Kidney tubule cell (primary cell): Measurements from ENCODE around the gene RAB7A.
"Not testable (repeated sequence)": the region's sequence is repeated elsewhere in the genome, so short reads cannot be mapped to it uniquely, and the experiment has no call there.

Source experiments
- DNase-seq: peaks from one replicate; pipeline ENCODE4 v3.0.0-alpha.2; 2018; ENCODE audit warnings: low spot score

The RAB7A gene

GRCh38 chr3:128815318-128816064, 89.5 kb downstream of the RAB7A start:
- no peak for DNase-seq

GRCh38 chr3:128818186-128818787, 92.3 kb downstream of the RAB7A start:
- DNase-seq, result no peak

- DNase-seq, result no peak
Observed at GRCh38 chr3:128820252-128820839, 94.4 kb downstream of the RAB7A start.

DNA sequence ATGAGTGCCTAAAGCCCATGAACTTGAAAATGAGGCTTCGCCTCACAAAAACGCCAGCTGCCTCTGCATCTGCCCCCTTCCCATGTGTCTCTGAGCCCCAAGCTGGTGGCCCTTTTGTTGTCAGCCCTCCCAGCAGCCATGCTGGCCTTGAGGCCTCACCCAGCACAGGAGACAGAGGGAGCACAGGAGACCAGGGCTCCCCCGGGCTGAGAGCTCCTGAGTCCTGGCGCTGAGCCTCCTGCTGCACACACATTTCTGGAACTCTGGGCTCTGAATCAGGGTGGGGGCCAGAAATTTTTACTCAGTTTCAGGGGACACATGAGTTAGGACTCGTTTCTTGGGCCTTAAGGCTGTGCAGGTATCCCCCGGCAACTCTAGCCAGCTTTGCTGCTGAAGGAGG, 97.0 kb downstream of the RAB7A start:
- no peak for DNase-seq

DNA sequence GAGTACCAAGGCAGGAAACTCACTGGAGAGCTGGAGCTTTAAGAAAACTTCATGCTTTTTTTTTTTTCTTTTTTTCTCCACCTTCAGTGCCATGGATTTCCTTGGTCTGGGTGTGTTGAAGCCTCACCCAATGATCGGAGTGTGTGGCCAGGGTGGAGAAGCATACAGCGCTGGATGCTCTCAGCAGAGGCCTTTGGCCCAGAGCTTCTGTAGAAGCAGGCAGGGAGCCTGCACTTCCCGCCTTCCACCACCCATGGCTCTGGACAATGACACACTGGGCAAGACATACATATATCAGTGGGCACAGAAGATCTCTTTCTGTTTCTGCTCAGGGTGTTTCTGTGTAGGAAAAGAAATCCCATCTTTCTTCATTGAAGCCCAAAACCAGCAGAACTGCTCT, 97.6 kb downstream of the RAB7A start:
- DNase-seq, result no peak

- DNase-seq, result no peak
Observed at GRCh38 chr3:128824132-128824850, 98.3 kb downstream of the RAB7A start.

GRCh38 chr3:128825117-128825725, 99.2 kb downstream of the RAB7A start:
- DNase-seq, result no peak

DNA sequence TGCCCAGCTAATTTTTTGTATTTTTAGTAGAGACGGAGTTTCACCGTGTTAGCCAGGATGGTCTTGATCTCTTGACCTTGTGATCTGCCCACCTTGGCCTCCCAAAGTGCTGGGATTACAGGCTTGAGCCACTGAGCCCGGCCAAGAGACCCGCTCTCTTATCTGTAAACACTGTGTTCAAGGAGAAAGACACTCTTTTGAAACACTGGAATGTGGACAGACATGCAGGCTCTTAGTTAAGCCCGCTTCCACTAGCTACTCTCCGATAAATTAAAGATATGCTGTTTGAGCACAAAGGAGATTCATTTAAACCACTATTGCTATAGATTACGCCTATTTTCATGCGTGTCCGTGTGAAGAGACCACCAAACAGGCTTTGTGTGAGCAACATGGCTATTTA, 103.1 kb downstream of the RAB7A start:
- not testable (repeated sequence) for DNase-seq

- not testable (repeated sequence) for DNase-seq
Observed at GRCh38 chr3:128829925-128830625, 104.1 kb downstream of the RAB7A start.

GRCh38 chr3:128830762-128831161, 104.8 kb downstream of the RAB7A start:
- not testable (repeated sequence) for DNase-seq

DNA sequence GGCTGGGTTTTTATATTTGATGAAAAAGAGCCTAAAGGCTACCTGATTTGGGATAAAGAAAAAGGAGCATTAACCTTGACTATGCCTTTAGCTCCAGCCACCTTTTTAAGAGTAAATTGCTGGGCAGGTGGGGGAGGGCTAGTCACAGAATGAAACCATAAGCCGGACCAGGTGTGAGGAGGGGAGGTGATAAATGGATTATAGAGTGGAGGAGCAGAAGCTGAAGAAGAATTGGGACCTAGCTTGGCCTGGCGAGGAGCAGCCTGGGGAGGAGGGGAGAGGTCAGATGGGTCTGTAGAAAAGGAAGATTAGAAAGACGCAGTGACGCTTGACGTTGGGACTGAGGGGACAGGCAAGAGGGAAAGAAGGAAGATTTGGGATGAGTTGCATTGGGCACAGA, 107.0 kb downstream of the RAB7A start:
- DNase-seq, result not testable (repeated sequence)

DNA sequence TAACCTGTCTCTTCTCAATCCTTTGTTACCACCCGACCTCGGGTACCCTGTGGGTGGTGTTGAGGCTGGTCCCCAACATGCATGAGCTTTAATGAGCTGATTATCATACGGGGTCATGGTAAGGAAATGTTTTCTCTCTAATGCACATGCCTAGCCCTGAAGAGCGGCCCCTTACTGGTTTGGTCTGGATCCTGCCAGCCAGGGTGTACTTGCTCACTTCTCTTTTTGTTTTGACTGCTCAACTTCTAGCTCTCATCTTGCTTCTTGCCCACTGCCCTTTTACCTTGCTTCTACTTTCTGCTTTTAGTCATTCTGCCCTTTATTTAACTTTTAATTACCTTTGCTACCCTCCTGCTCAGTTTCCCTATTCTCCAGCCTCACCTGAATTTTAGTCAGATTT, 109.1 kb downstream of the RAB7A start:
- no peak for DNase-seq

- DNase-seq, result no peak
Observed at GRCh38 chr3:128841926-128842920, 116.2 kb downstream of the RAB7A start.

- DNase-seq, result no peak
Observed at GRCh38 chr3:128844502-128844901, 118.5 kb downstream of the RAB7A start.

DNA sequence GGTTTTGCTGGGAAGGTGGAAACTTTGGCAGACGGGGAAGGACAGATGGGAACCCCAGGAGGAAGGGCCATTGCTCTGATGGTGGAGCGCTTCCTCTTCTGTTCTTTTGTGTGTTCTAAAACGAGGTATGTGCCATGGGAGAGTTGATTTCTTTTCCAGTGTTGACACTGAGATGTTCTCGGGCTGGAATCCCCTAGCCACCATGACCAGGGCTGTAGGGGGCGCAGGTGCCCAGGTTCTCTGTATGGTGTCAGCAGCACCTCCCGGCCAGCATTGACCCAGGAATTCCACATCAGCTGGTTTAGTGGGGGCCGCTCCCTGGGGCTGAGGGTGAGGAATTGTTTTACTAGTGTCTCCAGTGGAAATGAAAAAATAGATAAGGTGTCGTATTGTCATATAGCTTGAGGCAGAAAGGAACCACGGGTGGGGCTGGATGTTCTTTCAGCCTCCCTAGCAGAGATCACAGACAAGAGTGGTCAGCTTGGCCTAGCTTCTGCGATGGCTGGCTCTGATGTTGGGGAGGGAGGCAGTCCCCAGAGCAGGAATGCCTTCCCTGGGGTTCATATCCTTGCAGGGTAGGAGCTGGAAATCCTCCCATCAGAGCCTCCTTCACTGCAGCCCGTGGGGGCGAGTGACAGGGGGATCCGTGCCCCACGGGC, 119.3 kb downstream of the RAB7A start:
- no peak for DNase-seq

DNA sequence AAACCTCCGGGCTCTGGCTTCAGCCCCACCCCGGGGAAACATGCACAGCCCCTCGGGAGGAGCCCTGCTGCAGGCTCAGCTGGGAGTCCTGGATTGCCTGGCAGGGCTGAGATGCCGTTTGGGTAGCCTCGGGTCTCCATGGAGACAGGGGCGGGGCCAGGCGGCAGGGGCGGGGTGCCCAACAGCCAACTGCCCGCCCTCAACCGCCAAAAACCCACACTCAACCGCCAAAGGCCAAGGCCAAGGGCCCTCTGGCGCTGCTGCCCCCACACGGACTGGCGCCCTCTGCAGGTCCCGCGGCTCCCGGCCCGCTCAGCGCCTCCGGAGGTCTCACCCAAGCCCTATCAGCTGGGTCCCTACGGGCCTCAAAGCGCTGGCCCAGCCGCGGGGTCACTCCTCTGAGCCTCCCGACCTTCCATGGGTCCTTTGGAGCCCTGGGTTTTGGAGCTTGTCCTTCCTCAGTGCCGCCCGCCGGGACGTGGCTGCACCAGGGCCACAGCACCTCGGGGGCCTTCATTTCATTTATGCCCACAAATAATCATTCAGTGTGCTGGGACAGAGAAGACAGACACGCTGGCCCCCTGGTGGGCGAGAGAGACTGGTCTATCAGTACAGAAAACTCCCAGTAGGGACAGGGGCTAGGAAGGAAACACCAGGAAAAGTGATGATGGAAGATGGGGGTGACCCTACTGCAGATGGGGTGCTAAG, 119.9 kb downstream of the RAB7A start:
- peak; percentile 71 for DNase-seq

DNA sequence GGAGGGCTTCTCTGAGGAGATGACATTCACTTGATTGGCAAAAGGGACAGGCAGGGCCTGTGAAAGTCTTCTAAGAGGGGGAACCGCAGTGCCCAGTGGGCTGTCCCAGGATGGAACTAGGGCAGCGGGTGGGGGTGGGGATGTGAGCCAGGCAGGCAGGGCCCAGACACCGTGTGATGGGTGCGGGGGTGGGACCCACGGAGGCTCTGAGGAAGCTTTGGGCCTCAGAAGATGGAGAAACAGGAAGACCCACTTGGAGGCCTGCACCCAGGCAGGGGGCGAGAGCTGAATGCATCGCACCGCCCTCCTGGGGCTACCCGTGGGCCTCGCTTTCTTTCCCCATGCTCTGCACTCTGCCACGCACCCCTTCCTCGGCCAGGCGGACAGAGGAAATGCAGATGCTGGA, 120.5 kb downstream of the RAB7A start:
- no peak for DNase-seq

DNA sequence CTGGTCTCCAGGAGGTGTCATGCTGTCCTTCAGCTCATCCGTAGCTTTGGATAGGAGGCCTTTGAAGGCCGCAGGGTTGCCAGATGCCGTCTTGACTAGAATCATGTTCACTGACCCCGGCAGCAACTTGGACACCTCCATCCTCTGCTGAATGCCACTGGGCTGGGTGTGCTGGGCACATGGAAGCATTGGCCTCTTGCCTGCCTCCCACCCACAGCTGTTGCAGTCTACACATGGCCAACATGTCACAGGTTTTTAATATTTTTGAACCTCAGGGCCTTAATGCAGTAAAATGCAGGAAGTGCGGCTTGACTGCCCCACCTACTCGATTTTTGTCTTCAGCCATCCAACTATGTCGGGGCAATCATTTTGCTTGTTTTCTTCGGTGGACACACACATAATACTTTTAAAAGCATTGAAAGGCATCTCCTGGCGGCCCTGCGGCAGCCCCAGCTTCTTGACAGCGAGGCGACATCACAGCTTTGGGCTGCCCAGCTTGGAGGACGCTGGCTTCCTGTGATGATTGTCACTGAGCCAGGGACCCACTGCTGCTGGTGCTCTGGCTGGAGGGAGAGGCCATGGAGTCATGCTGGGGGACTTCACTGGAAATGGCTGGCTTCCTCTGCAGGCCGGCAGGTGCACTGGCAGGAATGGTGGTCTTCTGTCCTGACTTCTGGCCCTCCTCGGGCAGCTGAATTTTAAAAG, 121.8 kb downstream of the RAB7A start:
- no peak for DNase-seq

DNA sequence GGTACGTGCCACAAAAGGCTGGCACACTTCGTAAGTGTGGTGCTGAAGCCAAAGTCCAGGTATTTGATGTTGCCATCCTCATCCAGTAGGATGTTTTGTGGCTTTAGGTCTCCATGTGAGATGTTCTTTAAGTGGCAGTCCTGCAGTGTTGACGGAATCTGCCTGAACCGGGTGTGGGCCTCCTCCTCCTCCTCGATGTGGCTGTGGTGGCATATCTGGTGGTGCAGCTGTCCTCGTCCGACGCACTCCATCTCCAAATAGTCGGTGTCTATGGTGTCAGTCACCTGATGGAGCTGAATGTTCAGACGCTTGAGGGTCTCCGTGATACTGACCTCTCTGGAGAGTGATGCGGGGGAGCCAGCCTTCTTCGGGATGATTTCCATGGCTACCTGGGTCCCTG, 123.0 kb downstream of the RAB7A start:
- DNase-seq, result no peak
